T-helper 22 cell (primary cell): ENCODE measurements around the gene SYNGR1.
"Not testable (repeated sequence)": the region's sequence is repeated elsewhere in the genome, so short reads cannot be mapped to it uniquely, and the experiment has no call there.

ENCODE experiments used
- DNase-seq: peaks from one replicate; pipeline ENCODE4 v3.0.0-alpha.2; 2020; ENCODE audit warnings: low read depth

The SYNGR1 gene

GRCh38 chr22:39409516-39410029, 59.8 kb downstream of the SYNGR1 start:
- no peak for DNase-seq

- no peak for DNase-seq
Observed at GRCh38 chr22:39410264-39410663, 60.5 kb downstream of the SYNGR1 start.

GRCh38 chr22:39411828-39412365, 62.1 kb downstream of the SYNGR1 start:
- DNase-seq, result not testable (repeated sequence)

- not testable (repeated sequence) for DNase-seq
Observed at GRCh38 chr22:39413204-39413603, 63.4 kb downstream of the SYNGR1 start.

GRCh38 chr22:39414377-39414776, 64.6 kb downstream of the SYNGR1 start:
- DNase-seq, result no peak

- DNase-seq, result no peak
Observed at GRCh38 chr22:39414886-39415285, 65.1 kb downstream of the SYNGR1 start.

- no peak for DNase-seq
Observed at GRCh38 chr22:39415506-39415905, 65.7 kb downstream of the SYNGR1 start.

- no peak for DNase-seq
Observed at GRCh38 chr22:39416319-39416718, 66.5 kb downstream of the SYNGR1 start.

- DNase-seq, result no peak
Observed at GRCh38 chr22:39417641-39418040, 67.8 kb downstream of the SYNGR1 start.

- DNase-seq, result no peak
Observed at GRCh38 chr22:39418696-39419095, 68.9 kb downstream of the SYNGR1 start.

GRCh38 chr22:39419096-39419495, 69.3 kb downstream of the SYNGR1 start:
- DNase-seq, result no peak

GRCh38 chr22:39419911-39420310, 70.1 kb downstream of the SYNGR1 start:
- no peak for DNase-seq

- no peak for DNase-seq
Observed at GRCh38 chr22:39421691-39422090, 71.9 kb downstream of the SYNGR1 start.

- DNase-seq, result no peak
Observed at GRCh38 chr22:39422101-39422500, 72.3 kb downstream of the SYNGR1 start.

GRCh38 chr22:39422721-39423120, 72.9 kb downstream of the SYNGR1 start:
- no peak for DNase-seq

GRCh38 chr22:39423976-39424375, 74.2 kb downstream of the SYNGR1 start:
- no peak for DNase-seq

GRCh38 chr22:39426380-39427043, 76.7 kb downstream of the SYNGR1 start:
- no peak for DNase-seq

GRCh38 chr22:39427751-39428596, 78.2 kb downstream of the SYNGR1 start:
- no peak for DNase-seq

GRCh38 chr22:39428597-39429071, 78.8 kb downstream of the SYNGR1 start:
- DNase-seq, result no peak

- DNase-seq, result no peak
Observed at GRCh38 chr22:39429186-39429585, 79.4 kb downstream of the SYNGR1 start.

- no peak for DNase-seq
Observed at GRCh38 chr22:39429916-39430575, 80.3 kb downstream of the SYNGR1 start.

- no peak for DNase-seq
Observed at GRCh38 chr22:39430576-39431150, 80.9 kb downstream of the SYNGR1 start.
